Kidney epithelial cell (primary cell): ENCODE results near the gene RPL14. TPM values are rescaled to one million over a fixed set of nuclear protein-coding genes. Genes with fewer than 3 reads are reported as not detected.

Experiments
- DNase-seq: peaks from one replicate; pipeline ENCODE4 v3.0.0-alpha.2; 2010; ENCODE audit warnings: low read depth
- H3K27me3 ChIP-seq: 2 replicates; pipeline ENCODE4 v1.6.0; 2011; ENCODE audit warnings: low read length; ENCODE audit not compliant: control insufficient read depth, insufficient read depth
- H3K36me3 ChIP-seq: 2 replicates; pipeline ENCODE4 v1.5.1; 2011; ENCODE audit warnings: low read length; ENCODE audit not compliant: control insufficient read depth, insufficient read depth
- H3K4me3 ChIP-seq: 2 replicates; pipeline ENCODE4 v1.5.1; 2011; ENCODE audit warnings: low read depth, mild to moderate bottlenecking, control low read depth, low read length
- CTCF ChIP-seq: IDR thresholded peaks from 2 replicates; pipeline ENCODE4 v1.5.1; 2011; ENCODE audit warnings: mild to moderate bottlenecking, moderate library complexity, low read length, control low read depth, inconsistent platforms; ENCODE audit not compliant: insufficient read depth, poor library complexity, severe bottlenecking
- total RNA-seq: library from RNA; depleted of rRNA; stranded (reverse); fragments of >200 nt; gene quantifications from 2 replicates; pipeline ENCODE4 v1.2.3, GENCODE V29; 2015

RPL14 gene
- 576 and 649 TPM in 2 replicates for total RNA-seq

- no peaks in the 10 kb centered on the region for H3K27me3 ChIP-seq
- no peak for TF ChIP-seq CTCF
- H3K4me3 ChIP-seq, result peak within 1 kb of the TSS; percentile 90
- peak; percentile 89 for DNase-seq
- no peaks in the 10 kb centered on the region for H3K36me3 ChIP-seq
These were observed at the start of gene RPL14 for GRCh38 chr3:40456940-40457823. Gene RPL14 (plus strand): TSS chr3:40457339. CDS start chr3:40457472, 133 bp downstream.

GRCh38 chr3:40407611-40408010 is 49.5 kb upstream of the RPL14 start:
- DNase-seq, result no peak
- no peak for TF ChIP-seq CTCF
- Histone ChIP-seq H3K4me3 (no peak overlapping the region), H3K36me3 (no peaks in the 10 kb centered on the region), H3K27me3 (no peaks in the 10 kb centered on the region)

GRCh38 chr3:40414270-40414669 is 42.9 kb upstream of the RPL14 start:
- no peak overlapping the region for H3K4me3 ChIP-seq
- H3K36me3 ChIP-seq, result no peaks in the 10 kb centered on the region
- no peak for DNase-seq
- TF ChIP-seq CTCF, result no peak
- no peaks in the 10 kb centered on the region for H3K27me3 ChIP-seq

- TF ChIP-seq CTCF, result no peak
- DNase-seq, result no peak
- Histone ChIP-seq H3K27me3 (no peaks in the 10 kb centered on the region), H3K36me3 (no peaks in the 10 kb centered on the region), H3K4me3 (no peak overlapping the region)
These were observed 39.1 kb upstream of the RPL14 start for GRCh38 chr3:40417845-40418543.

- TF ChIP-seq CTCF, result no peak
- H3K27me3 ChIP-seq, result no peaks in the 10 kb centered on the region
- H3K4me3 ChIP-seq, result no peak overlapping the region
- no peak for DNase-seq
- no peaks in the 10 kb centered on the region for H3K36me3 ChIP-seq
These were observed 34.3 kb upstream of the RPL14 start for GRCh38 chr3:40422861-40423260.
